ENCODE data around the gene PAPSS1.

- no peak for TF ChIP-seq FOSL2 (IDR thresholded peaks at IDR 0.05; ENCODE audit: borderline replicate concordance, low read depth)
- TF ChIP-seq CTCF (IDR thresholded peaks at IDR 0.05) = no peak
- no peak for TF ChIP-seq USF2 (IDR thresholded peaks at IDR 0.05; ENCODE audit: borderline replicate concordance, low read depth, low read length)
- no peak for TF ChIP-seq MXI1 (IDR thresholded peaks at IDR 0.05; ENCODE audit: low read depth, low read length)
- TF ChIP-seq YY1 (IDR thresholded peaks at IDR 0.05; ENCODE audit: low read depth) = no peak
- TF ChIP-seq RFX5 (IDR thresholded peaks at IDR 0.05; ENCODE audit: low read length) = no peak
- TF ChIP-seq EP300 (IDR thresholded peaks at IDR 0.05; ENCODE audit: borderline replicate concordance in 1 of 2, low read depth in 1 of 2, low read length in 1 of 2) = no peak
- TF ChIP-seq, protein P1, sequence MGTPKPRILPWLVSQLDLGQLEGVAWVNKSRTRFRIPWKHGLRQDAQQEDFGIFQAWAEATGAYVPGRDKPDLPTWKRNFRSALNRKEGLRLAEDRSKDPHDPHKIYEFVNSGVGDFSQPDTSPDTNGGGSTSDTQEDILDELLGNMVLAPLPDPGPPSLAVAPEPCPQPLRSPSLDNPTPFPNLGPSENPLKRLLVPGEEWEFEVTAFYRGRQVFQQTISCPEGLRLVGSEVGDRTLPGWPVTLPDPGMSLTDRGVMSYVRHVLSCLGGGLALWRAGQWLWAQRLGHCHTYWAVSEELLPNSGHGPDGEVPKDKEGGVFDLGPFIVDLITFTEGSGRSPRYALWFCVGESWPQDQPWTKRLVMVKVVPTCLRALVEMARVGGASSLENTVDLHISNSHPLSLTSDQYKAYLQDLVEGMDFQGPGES (IDR thresholded peaks at IDR 0.05; ENCODE audit: low read depth, low read length) = no peak
- no peak for TF ChIP-seq SMC3 (IDR thresholded peaks at IDR 0.05; ENCODE audit: low read depth, low read length)
- TF ChIP-seq FOXM1 (IDR thresholded peaks at IDR 0.05; ENCODE audit: low read depth) = no peak
- TF ChIP-seq TEAD4 (IDR thresholded peaks at IDR 0.05; ENCODE audit: borderline replicate concordance, insufficient read depth) = no peak
Measured at GRCh38 chr4:107685740-107686139, 34.3 kb downstream of the PAPSS1 start.

All from SK-N-SH (cell line).